ENCODE measurements around the gene ACSF2. TPM values are rescaled to one million over a fixed set of nuclear protein-coding genes. Genes with fewer than 3 reads are reported as not detected.

The ACSF2 gene
- total RNA-seq, 1 experiment from 2014 or later, result 12.2 TPM

DNA sequence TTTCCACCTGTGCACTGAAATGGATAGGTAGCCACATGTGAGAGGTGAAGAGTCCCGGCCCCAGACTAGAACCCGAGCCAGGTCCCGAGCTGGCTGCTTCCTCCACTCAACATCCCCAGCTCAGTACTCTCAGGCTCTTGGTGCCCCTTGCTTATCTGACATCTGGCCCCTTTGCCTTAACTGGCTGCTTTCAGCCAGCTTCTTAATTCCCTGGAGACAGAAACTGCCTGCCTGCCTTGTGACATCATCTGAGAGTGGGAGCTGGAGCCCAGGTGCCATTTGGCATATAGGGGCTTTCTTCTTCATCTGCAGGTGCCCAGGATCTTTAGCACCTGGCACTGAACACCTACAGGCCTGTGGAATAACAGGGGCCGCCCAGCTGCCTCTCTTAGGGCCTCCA is 33.7 kb downstream of the ACSF2 start:
- no peak overlapping the region for H3K27ac Mint-ChIP-seq
- H3K4me1 Mint-ChIP-seq, result no peaks in the 10 kb centered on the region

More for the DNA sequence above, 33.7 kb downstream of the ACSF2 start:
- Histone ChIP-seq H3K79me1 (ENCODE audit: insufficient read depth, low read depth, low read length, poor library complexity, severe bottlenecking) (no peaks in the 10 kb centered on the region), H3K9me3 (ENCODE audit: control insufficient read depth, low read depth, low read length) (no peaks in the 10 kb centered on the region), H3K23me2 (ENCODE audit: insufficient read length, low read depth, low read length, poor library complexity, severe bottlenecking) (peaks cover 3% of the 10 kb centered on the region), H3K4ac (ENCODE audit: low read depth, low read length) (no peak overlapping the region), H3K4me2 (ENCODE audit: insufficient read depth, insufficient read length, low read length) (no peak overlapping the region), H3K56ac (ENCODE audit: insufficient read length, low read depth, low read length) (no peak overlapping the region), H4K20me1 (ENCODE audit: control insufficient read depth, insufficient read depth, insufficient read length) (no peaks in the 10 kb centered on the region), H3K18ac (ENCODE audit: insufficient read length, low read depth, low read length) (no peak overlapping the region), H2BK120ac (ENCODE audit: low read depth, low read length, poor library complexity, severe bottlenecking) (no peak overlapping the region), H3K79me2 (ENCODE audit: insufficient read depth, low read length) (no peaks in the 10 kb centered on the region), H3K14ac (ENCODE audit: insufficient read depth, low read length) (no peak overlapping the region), H3K27ac (ENCODE audit: insufficient read length, low read depth, low read length) (no peak overlapping the region), H2BK5ac (ENCODE audit: insufficient read length, low read length) (no peak overlapping the region), H3K27me3 (ENCODE audit: insufficient read depth, low read length) (no peaks in the 10 kb centered on the region), H3K9ac (ENCODE audit: extremely low read depth, insufficient read length, low read length) (no peak overlapping the region), H4K5ac (ENCODE audit: insufficient read length, low read depth, low read length) (no peak overlapping the region), H2AK5ac (ENCODE audit: insufficient read length, low read length) (no peak overlapping the region), H3K4me1 (ENCODE audit: insufficient read depth, low read length) (no peaks in the 10 kb centered on the region), H2AFZ (ENCODE audit: low read length) (no peak overlapping the region), H2BK20ac (ENCODE audit: low read depth, low read length, poor library complexity, severe bottlenecking) (no peak overlapping the region), H2BK12ac (ENCODE audit: insufficient read length, low read depth, low read length) (no peak overlapping the region), H4K8ac (replicated peaks; ENCODE audit: insufficient read length, low read depth, low read length) (no peak overlapping the region), H2BK15ac (ENCODE audit: low read depth, low read length) (no peak overlapping the region), H3T11ph (ENCODE audit: low read length) (no peak overlapping the region), H4K91ac (ENCODE audit: insufficient read length, low read depth, low read length) (no peak overlapping the region), H3K23ac (ENCODE audit: insufficient read length, low read depth, low read length) (no peak overlapping the region)
- TF ChIP-seq, protein P1, sequence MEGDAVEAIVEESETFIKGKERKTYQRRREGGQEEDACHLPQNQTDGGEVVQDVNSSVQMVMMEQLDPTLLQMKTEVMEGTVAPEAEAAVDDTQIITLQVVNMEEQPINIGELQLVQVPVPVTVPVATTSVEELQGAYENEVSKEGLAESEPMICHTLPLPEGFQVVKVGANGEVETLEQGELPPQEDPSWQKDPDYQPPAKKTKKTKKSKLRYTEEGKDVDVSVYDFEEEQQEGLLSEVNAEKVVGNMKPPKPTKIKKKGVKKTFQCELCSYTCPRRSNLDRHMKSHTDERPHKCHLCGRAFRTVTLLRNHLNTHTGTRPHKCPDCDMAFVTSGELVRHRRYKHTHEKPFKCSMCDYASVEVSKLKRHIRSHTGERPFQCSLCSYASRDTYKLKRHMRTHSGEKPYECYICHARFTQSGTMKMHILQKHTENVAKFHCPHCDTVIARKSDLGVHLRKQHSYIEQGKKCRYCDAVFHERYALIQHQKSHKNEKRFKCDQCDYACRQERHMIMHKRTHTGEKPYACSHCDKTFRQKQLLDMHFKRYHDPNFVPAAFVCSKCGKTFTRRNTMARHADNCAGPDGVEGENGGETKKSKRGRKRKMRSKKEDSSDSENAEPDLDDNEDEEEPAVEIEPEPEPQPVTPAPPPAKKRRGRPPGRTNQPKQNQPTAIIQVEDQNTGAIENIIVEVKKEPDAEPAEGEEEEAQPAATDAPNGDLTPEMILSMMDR (conservative IDR thresholded peaks at IDR 0.05), result no peak
- no peaks in the 10 kb centered on the region for H3K27me3 Mint-ChIP-seq (ENCODE audit: low read depth)
- no CpG with 5 or more reads among the region's 4 CpGs for WGBS (ENCODE audit: extremely low coverage, insufficient read length, low lambda C conversion rate)
- peaks cover 0 to 2% (median 0%) of the 10 kb centered on the region in 3 experiments; a peak in 2 of 7 replicates for H3K36me3 Mint-ChIP-seq (ENCODE audit: insufficient read depth in 1 of 3, low read depth in 3 of 3)
- H3K9me3 Mint-ChIP-seq, result no peaks in the 10 kb centered on the region
- DNase-seq, result no peak
- no peak overlapping the region for H3K4me3 Mint-ChIP-seq
